Lower leg skin (tissue), 3 donors: ENCODE data around the gene KLRC1.
"Not testable (repeated sequence)": the region's sequence is repeated elsewhere in the genome, so short reads cannot be mapped to it uniquely, and the experiment has no call there.

Experiments used
- POLR2A ChIP-seq, 2 donors: fragments of 450-650 bp; IDR thresholded peaks; one replicate each; pipeline ENCODE4 v1.6.1; 2016 to 2017; ENCODE audit warnings: antibody characterized with exemption in 2 of 2, mild to moderate bottlenecking in 1 of 2, moderate library complexity in 1 of 2
- TF ChIP-seq, protein P1 (sequence below), 3 donors: fragments of 450-650 bp; IDR thresholded peaks; one replicate each; pipeline ENCODE4 v1.5.1; 2016; ENCODE audit warnings: antibody characterized with exemption in 3 of 3, mild to moderate bottlenecking in 3 of 3, moderate library complexity in 2 of 3

DNA sequence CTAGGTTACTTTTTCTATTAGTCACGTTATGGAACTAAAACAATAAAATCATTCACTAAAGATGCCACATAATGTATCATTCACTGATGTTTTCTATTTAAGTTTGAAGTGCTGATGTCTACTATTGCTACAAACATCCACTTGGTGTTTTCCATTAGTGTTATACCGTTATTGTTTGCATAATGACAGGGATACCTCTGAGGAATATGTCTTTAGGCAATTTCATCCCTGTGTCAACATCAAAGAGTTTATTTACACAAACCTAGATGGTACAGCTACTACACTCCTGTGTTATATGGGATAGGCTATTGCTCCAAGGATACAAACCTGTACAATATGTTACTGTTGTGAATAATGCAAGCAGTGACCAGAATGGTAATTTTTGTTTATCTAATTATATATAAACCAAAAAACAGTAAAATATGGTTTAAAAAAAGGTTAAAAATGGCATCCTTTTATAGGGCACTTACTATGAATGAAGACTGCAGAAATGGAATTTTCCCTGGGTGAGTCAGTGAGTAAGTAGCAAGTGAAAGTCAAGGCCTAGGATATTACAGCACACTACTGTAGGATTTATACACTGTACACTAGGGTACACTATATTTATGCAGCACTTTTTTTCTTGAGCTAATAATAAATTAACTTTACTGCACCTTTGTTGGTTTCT is 13.4 kb downstream of the KLRC1 start:
- TF ChIP-seq, protein P1, sequence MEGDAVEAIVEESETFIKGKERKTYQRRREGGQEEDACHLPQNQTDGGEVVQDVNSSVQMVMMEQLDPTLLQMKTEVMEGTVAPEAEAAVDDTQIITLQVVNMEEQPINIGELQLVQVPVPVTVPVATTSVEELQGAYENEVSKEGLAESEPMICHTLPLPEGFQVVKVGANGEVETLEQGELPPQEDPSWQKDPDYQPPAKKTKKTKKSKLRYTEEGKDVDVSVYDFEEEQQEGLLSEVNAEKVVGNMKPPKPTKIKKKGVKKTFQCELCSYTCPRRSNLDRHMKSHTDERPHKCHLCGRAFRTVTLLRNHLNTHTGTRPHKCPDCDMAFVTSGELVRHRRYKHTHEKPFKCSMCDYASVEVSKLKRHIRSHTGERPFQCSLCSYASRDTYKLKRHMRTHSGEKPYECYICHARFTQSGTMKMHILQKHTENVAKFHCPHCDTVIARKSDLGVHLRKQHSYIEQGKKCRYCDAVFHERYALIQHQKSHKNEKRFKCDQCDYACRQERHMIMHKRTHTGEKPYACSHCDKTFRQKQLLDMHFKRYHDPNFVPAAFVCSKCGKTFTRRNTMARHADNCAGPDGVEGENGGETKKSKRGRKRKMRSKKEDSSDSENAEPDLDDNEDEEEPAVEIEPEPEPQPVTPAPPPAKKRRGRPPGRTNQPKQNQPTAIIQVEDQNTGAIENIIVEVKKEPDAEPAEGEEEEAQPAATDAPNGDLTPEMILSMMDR (IDR thresholded peaks at IDR 0.05): not testable (repeated sequence)
- TF ChIP-seq POLR2A (IDR thresholded peaks at IDR 0.05): not testable (repeated sequence)
